SU-DHL-6 (cell line): ENCODE measurements around the gene CBFA2T2.

ENCODE experiments used
- H2AFZ ChIP-seq: fragments of 200-600 bp; sonication (generic); 2 replicates; pipeline ENCODE4 v1.6.1; 2014; ENCODE audit warnings: low read depth, mild to moderate bottlenecking, moderate library complexity, mixed read lengths, antibody characterized with exemption, low read length; ENCODE audit not compliant: severe bottlenecking
- H3F3A ChIP-seq: fragments of 200-600 bp; shearing (Covaris generic); 2 replicates; pipeline ENCODE4 v1.6.0; 2016; ENCODE audit warnings: antibody characterized with exemption, mild to moderate bottlenecking; ENCODE audit not compliant: insufficient read depth
- H3K27ac ChIP-seq: fragments of 200-600 bp; sonication (generic); 2 replicates; pipeline ENCODE4 v1.5.1; 2016; ENCODE audit warnings: low read depth, mild to moderate bottlenecking, low read length, moderate library complexity, mixed read lengths
- H3K27me3 ChIP-seq: fragments of 200-600 bp; sonication (generic), shearing (Covaris generic); 2 replicates; pipeline ENCODE4 v1.6.0; 2014; ENCODE audit warnings: mild to moderate bottlenecking, low read length
- H3K36me3 ChIP-seq: fragments of 200-600 bp; sonication (generic); 2 replicates; pipeline ENCODE4 v1.6.1; 2014; ENCODE audit warnings: mild to moderate bottlenecking, low read length, mixed read lengths
- H3K4me2 ChIP-seq: fragments of 300-600, 200-600 bp; shearing (Covaris generic), sonication (generic); 2 replicates; pipeline ENCODE4 v1.6.0; 2014; ENCODE audit warnings: low read length, low read depth, mild to moderate bottlenecking; ENCODE audit not compliant: poor library complexity, severe bottlenecking
- H3K4me3 ChIP-seq: fragments of 200-600 bp; sonication (generic); 2 replicates; pipeline ENCODE4 v1.5.1; 2014; ENCODE audit warnings: antibody characterized with exemption, low read length, mild to moderate bottlenecking, mixed read lengths; ENCODE audit not compliant: insufficient read depth, poor library complexity, severe bottlenecking
- H3K79me2 ChIP-seq: fragments of 200-600 bp; sonication (generic); 2 replicates; pipeline ENCODE4 v1.6.1; 2014; ENCODE audit warnings: mild to moderate bottlenecking, low read length, moderate library complexity; ENCODE audit not compliant: insufficient read depth
- H3K9ac ChIP-seq: fragments of 200-600 bp; sonication (generic); 2 replicates; pipeline ENCODE4 v1.7.0; 2014; ENCODE audit warnings: mild to moderate bottlenecking, low read length
- H3K9me2 ChIP-seq: fragments of 200-600 bp; sonication (generic); replicated peaks from 2 replicates; pipeline ENCODE4 v1.6.1; 2014; ENCODE audit warnings: low read length; ENCODE audit not compliant: insufficient read depth
- H3K9me3 ChIP-seq: fragments of 200-600 bp; sonication (generic); 2 replicates; pipeline ENCODE4 v1.6.1; 2014; ENCODE audit warnings: low read length, mixed read lengths; ENCODE audit not compliant: insufficient read depth
- H4K20me1 ChIP-seq: fragments of 200-600 bp; sonication (generic); 2 replicates; pipeline ENCODE4 v1.6.1; 2014; ENCODE audit warnings: low read depth, mild to moderate bottlenecking, antibody characterized with exemption, low read length, moderate library complexity, mixed read lengths
- CTCF ChIP-seq: fragments of 200-600 bp; sonication (generic); IDR thresholded peaks from one replicate; pipeline ENCODE4 v1.5.1; 2017; ENCODE audit warnings: antibody characterized with exemption, mild to moderate bottlenecking, low read length, moderate library complexity; ENCODE audit not compliant: insufficient read depth, poor library complexity, severe bottlenecking
- EZH2phosphoT487 ChIP-seq: fragments of 200-600 bp; sonication (generic), shearing (Covaris generic); conservative IDR thresholded peaks from 2 replicates; pipeline ENCODE4 v1.6.1; 2018; ENCODE audit warnings: mild to moderate bottlenecking, antibody characterized with exemption, low read length, moderate library complexity, mixed read lengths

CBFA2T2 gene

GRCh38 chr20:33594743-33595142 lies 104.8 kb downstream of the CBFA2T2 start:
- Histone ChIP-seq H3K79me2 (no peaks in the 10 kb centered on the region), H3K27me3 (no peaks in the 10 kb centered on the region), H3K4me2 (no peak overlapping the region), H3K9me3 (no peaks in the 10 kb centered on the region), H3K9me2 (no peaks in the 10 kb centered on the region), H4K20me1 (no peaks in the 10 kb centered on the region), H3K27ac (no peak overlapping the region), H3K9ac (no peak overlapping the region), H3F3A (no peaks in the 10 kb centered on the region), H3K4me3 (no peak overlapping the region), H2AFZ (no peak overlapping the region), H3K36me3 (no peaks in the 10 kb centered on the region)
- TF ChIP-seq CTCF (no peak), EZH2phosphoT487 (no peak)

DNA sequence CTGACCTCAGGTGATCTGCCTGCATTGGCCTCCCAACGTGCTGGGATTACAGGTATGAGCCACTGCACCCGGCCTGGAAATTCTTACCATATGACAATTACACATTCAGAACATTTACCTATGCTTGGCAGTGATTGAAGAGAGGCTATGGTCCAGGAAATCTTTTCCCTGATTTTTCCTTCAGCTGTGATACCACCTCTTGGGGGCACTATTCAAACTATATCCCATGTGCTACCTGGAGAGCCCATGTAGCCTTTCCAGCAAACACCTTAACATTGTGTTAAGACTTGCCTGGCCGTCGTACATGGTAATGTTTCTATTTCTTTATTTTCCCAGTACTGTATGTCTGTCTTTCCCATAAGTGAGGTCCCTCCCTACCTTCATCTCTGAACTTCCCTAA lies 110.5 kb downstream of the CBFA2T2 start:
- no peak overlapping the region for H3K4me3 ChIP-seq
- no peaks in the 10 kb centered on the region for H4K20me1 ChIP-seq
- H3K9me3 ChIP-seq: no peaks in the 10 kb centered on the region
- TF ChIP-seq EZH2phosphoT487: no peak
- TF ChIP-seq CTCF: no peak
- H2AFZ ChIP-seq: no peak overlapping the region
- H3K27me3 ChIP-seq: no peaks in the 10 kb centered on the region
- no peaks in the 10 kb centered on the region for H3K9me2 ChIP-seq
- H3F3A ChIP-seq: no peaks in the 10 kb centered on the region
- no peak overlapping the region for H3K9ac ChIP-seq
- H3K27ac ChIP-seq: no peak overlapping the region
- H3K36me3 ChIP-seq: no peaks in the 10 kb centered on the region
- no peak overlapping the region for H3K4me2 ChIP-seq
- H3K79me2 ChIP-seq: no peaks in the 10 kb centered on the region

DNA sequence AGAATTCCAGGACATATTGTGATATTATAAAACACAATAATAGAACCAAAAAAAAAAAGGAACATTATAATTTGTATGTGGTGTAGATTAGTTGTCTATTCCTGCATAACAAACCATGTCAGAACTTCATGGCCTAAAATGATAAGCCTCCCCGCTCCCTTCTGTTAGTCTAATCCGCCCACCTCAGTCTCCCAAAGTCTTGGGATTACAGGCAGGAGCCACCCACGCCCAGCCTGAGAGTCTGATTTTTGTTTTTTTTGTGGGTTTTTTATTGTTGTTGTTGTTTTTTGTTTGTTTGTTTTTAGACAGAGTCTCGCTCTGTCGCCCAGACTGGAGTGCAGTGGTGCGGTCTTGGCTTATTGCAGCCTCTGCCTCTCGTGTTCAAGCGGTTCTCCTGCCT lies 111.1 kb downstream of the CBFA2T2 start:
- H3K9me3 ChIP-seq: no peaks in the 10 kb centered on the region
- no peak overlapping the region for H3K4me3 ChIP-seq
- no peaks in the 10 kb centered on the region for H3K27me3 ChIP-seq

More for the DNA sequence above, 111.1 kb downstream of the CBFA2T2 start:
- no peak overlapping the region for H2AFZ ChIP-seq
- no peak overlapping the region for H3K4me2 ChIP-seq
- TF ChIP-seq CTCF (no peak), EZH2phosphoT487 (no peak)
- H3K27ac ChIP-seq: no peak overlapping the region
- no peaks in the 10 kb centered on the region for H3K79me2 ChIP-seq
- H3K9ac ChIP-seq: no peak overlapping the region
- no peaks in the 10 kb centered on the region for H3K36me3 ChIP-seq
- no peaks in the 10 kb centered on the region for H3K9me2 ChIP-seq
- no peaks in the 10 kb centered on the region for H4K20me1 ChIP-seq
- no peaks in the 10 kb centered on the region for H3F3A ChIP-seq
